Panc1 (cell line): ENCODE results near the gene DNER. TPM values are rescaled to one million over a fixed set of nuclear protein-coding genes. Genes with fewer than 3 reads are reported as not detected.

ENCODE experiments used
- ATAC-seq: fragments of 200-7000 bp; cut with Tn5 transposase; 2 replicates; pipeline ENCODE4 v1.9.1; 2020; ENCODE audit warnings: mild to moderate bottlenecking, moderate library complexity
- BruUV-seq: library from RNA; stranded (reverse); fragments of 400-500 nt; replicated peaks from 2 replicates; lab custom pipeline; 2021; lab: Mats Ljungman, UMichigan
- CTCF ChIA-PET: fragments of 300-600 bp; sonication (Branson Sonifier 250); formaldehyde crosslinking; loops from one replicate; lab custom pipeline; 2022; ENCODE audit warnings: antibody characterized with exemption; lab: Charles Lee
- POLR2A ChIA-PET: fragments of 300-600 bp; sonication (Branson Sonifier 250); formaldehyde crosslinking; loops from one replicate; lab custom pipeline; 2022; ENCODE audit warnings: antibody characterized with exemption; lab: Charles Lee
- DNase-seq: peaks from one replicate; pipeline ENCODE4 v3.0.0-alpha.2; 2010; ENCODE audit warnings: low read depth, low spot score
- H3K27ac ChIP-seq: 2 replicates; pipeline ENCODE4 v1.5.1; 2011; ENCODE audit warnings: mild to moderate bottlenecking, low read length, inconsistent platforms
- H3K27me3 ChIP-seq: fragments of 200-500 bp; sonication (Bioruptor generic); 2 replicates; pipeline ENCODE4 v1.6.0; 2014; ENCODE audit warnings: low read length, inconsistent platforms; ENCODE audit not compliant: control insufficient read depth, insufficient read depth
- H3K36me3 ChIP-seq: fragments of 200-500 bp; sonication (Bioruptor generic); 2 replicates; pipeline ENCODE4 v1.5.1; 2014; ENCODE audit warnings: inconsistent platforms, mild to moderate bottlenecking, low read length, moderate library complexity; ENCODE audit not compliant: control insufficient read depth, insufficient read depth
- H3K4me1 ChIP-seq: 2 replicates; pipeline ENCODE4 v1.5.1; 2011; ENCODE audit warnings: inconsistent platforms, mild to moderate bottlenecking, low read length, moderate library complexity; ENCODE audit not compliant: control insufficient read depth, insufficient read depth
- H3K4me3 ChIP-seq, 2 experiments: 2 replicates each; pipeline ENCODE4 v1.5.1; 2011 to 2012; ENCODE audit warnings: low read depth in 2 of 2, low read length in 2 of 2, mild to moderate bottlenecking in 2 of 2, inconsistent platforms in 1 of 2, moderate library complexity in 1 of 2
- H3K9me3 ChIP-seq: fragments of 200-500 bp; sonication (Bioruptor generic); 2 replicates; pipeline ENCODE4 v1.5.1; 2014; ENCODE audit warnings: low read depth, mild to moderate bottlenecking, inconsistent platforms, low read length, moderate library complexity; ENCODE audit not compliant: control insufficient read depth, insufficient read depth
- CTCF ChIP-seq: fragments of 450-650 bp; IDR thresholded peaks from 2 replicates; pipeline ENCODE4 v1.5.1; 2017; ENCODE audit warnings: mild to moderate bottlenecking
- POLR2AphosphoS5 ChIP-seq: IDR thresholded peaks from 2 replicates; pipeline ENCODE4 v1.6.1; 2012; ENCODE audit warnings: mild to moderate bottlenecking, low read depth, low read length, moderate library complexity
- REST ChIP-seq, 2 experiments: IDR thresholded peaks; 2 replicates each; pipeline ENCODE4 v1.6.1; 2011 to 2012; ENCODE audit warnings: low read depth in 2 of 2, control low read depth in 1 of 2, low read length in 1 of 2, mild to moderate bottlenecking in 1 of 2, moderate library complexity in 1 of 2; ENCODE audit not compliant: insufficient read depth in 1 of 2
- SIN3A ChIP-seq: IDR thresholded peaks from 2 replicates; pipeline ENCODE4 v1.6.1; 2012; ENCODE audit warnings: low read depth, mild to moderate bottlenecking, low read length, moderate library complexity, borderline replicate concordance; ENCODE audit not compliant: insufficient read depth
- TCF7L2 ChIP-seq: IDR thresholded peaks from 2 replicates; pipeline ENCODE4 v1.6.1; 2011; ENCODE audit warnings: mild to moderate bottlenecking, low read depth, low read length, inconsistent platforms
- in situ Hi-C: cut with HindIII; loops from 2 replicates; pipeline ENCODE4 v1.10.0; 2016; ENCODE audit warnings: low sequenced_read_pairs, low pct_unique_long_range_greater_than_20kb
- intact Hi-C: fragments of 100-400 bp; cut with micrococcal nuclease; formaldehyde crosslinking; loops from one replicate; pipeline ENCODE4 v1.10.0; 2022; ENCODE audit not compliant: unreplicated experiment
- total RNA-seq: library from RNA; stranded (reverse); gene quantifications from one replicate; pipeline ENCODE4 v1.2.1, GENCODE V29; 2021; ENCODE audit not compliant: unreplicated experiment

Gene DNER
- total RNA-seq, 1 experiment from 2014 or later = 0.31 TPM

- no TSS peak for BruUV-seq
- Histone ChIP-seq H3K4me1 (peaks cover 14% of the 10 kb centered on the region), H3K27ac (peak overlapping the region; percentile 63), H3K27me3 (no peaks in the 10 kb centered on the region), H3K9me3 (no peaks in the 10 kb centered on the region), H3K4me3 (no peak overlapping the region), H3K36me3 (no peaks in the 10 kb centered on the region)
- in situ Hi-C loops = no loop called here
- DNase-seq (no peak), ATAC-seq (no peak)
- intact Hi-C loops = no loop called here
- ChIA-PET POLR2A (no interaction called here), CTCF (interaction anchor here (1.2 kb wide), 1 partner anchor 178 kb away, joined by 3 read pairs; no protein-coding TSS in a partner anchor)
- TF ChIP-seq REST (IDR thresholded peaks at IDR 0.05; ENCODE audit: insufficient read depth in 1 of 2, low read depth in 2 of 2, low read length in 1 of 2) = no peak
- no peak for TF ChIP-seq POLR2AphosphoS5
- TF ChIP-seq TCF7L2 = no peak
- TF ChIP-seq CTCF = no peak
- TF ChIP-seq SIN3A = no peak
Observed at GRCh38 chr2:229408962-229409361, 305.4 kb downstream of the DNER start.

GRCh38 chr2:229408356-229408755 is 306.0 kb downstream of the DNER start:
- in situ Hi-C loops (no loop called here), intact Hi-C loops (no loop called here)
- ChIA-PET POLR2A (no interaction called here), CTCF (interaction anchor here (1.2 kb wide), 1 partner anchor 178 kb away, joined by 3 read pairs; no protein-coding TSS in a partner anchor)
- peak; percentile 95 for ATAC-seq
- no peak overlapping the region for H3K4me3 ChIP-seq
- peak overlapping the region; percentile 63 for H3K27ac ChIP-seq
- no peaks in the 10 kb centered on the region for H3K36me3 ChIP-seq
- peak; percentile 88 for DNase-seq
- H3K27me3 ChIP-seq = no peaks in the 10 kb centered on the region
- no peaks in the 10 kb centered on the region for H3K9me3 ChIP-seq
- no TSS peak for BruUV-seq
- peaks cover 14% of the 10 kb centered on the region for H3K4me1 ChIP-seq
- TF ChIP-seq SIN3A (no peak), CTCF (no peak), POLR2AphosphoS5 (no peak), REST (IDR thresholded peaks at IDR 0.05; ENCODE audit: insufficient read depth in 1 of 2, low read depth in 2 of 2, low read length in 1 of 2) (no peak)
